Measurements from ENCODE around the gene MACROD1. TPM values are rescaled to one million over a fixed set of nuclear protein-coding genes. Genes with fewer than 3 reads are reported as not detected.

MACROD1 gene
- total and polyA plus RNA-seq, 2 donors (not counting 1 experiment from before 2014, with no cell fraction given): 2.7 to 8.6 TPM

DNA sequence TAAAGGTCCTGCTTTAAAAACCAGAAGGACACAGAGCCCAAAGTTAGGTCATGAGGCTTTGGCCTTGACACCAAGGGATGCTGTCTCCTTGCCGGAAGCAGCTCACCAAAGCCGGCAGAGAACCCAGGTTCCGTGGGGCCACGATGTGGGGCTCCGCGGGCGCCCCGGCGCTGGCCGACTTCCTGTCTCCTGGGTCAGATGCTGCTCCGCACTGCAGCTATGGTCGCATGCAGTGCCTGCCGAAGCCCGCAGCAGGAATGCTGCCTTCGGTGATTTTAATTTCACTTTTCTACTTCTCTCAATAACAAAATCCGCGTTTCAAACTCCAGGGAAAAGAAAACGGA, 180.1 kb downstream of the MACROD1 start:
- H2AFZ ChIP-seq (ENCODE audit: insufficient read depth, low read depth, low read length, poor library complexity, severe bottlenecking): peak overlapping the region; percentile 87
- H3K4me3 Mint-ChIP-seq: peak overlapping the region; percentile 99
- peak overlapping the region; percentile 76 to 94 for H3K27ac ChIP-seq (ENCODE audit: low read length in 2 of 2)
- peaks cover 4 to 13% of the 10 kb centered on the region in 2 experiments for H3K36me3 ChIP-seq (replicated peaks in 1 of 2; ENCODE audit: control extremely low read depth in 1 of 2, control insufficient read depth in 1 of 2, extremely low read depth in 1 of 2, insufficient read depth in 2 of 2, low read length in 1 of 2)
- ChIA-PET CTCF (interaction anchor here (1.0 to 1.4 kb wide), 2 partner anchors 15 to 148 kb away, joined by 6 to 8 read pairs; partner anchors contain the start of gene MARK2), POLR2A (interaction anchor here (0.6 to 1.3 kb wide), 6 partner anchors 11 to 1521 kb away, joined by 3 to 6 read pairs (median 4); partner anchors contain the start of genes COX8A and MARK2)
- H4K20me1 ChIP-seq (ENCODE audit: control insufficient read depth, insufficient read depth, low read length, poor library complexity, severe bottlenecking): peaks cover 30% of the 10 kb centered on the region
- no peaks in the 10 kb centered on the region for H3K9me3 Mint-ChIP-seq (ENCODE audit: insufficient read depth)
- H3K4me1 ChIP-seq (ENCODE audit: control insufficient read depth in 2 of 2, insufficient read depth in 2 of 2, low read length in 2 of 2): peaks cover 22 to 42% of the 10 kb centered on the region in 2 donors
- H3K27me3 ChIP-seq (replicated peaks in 1 of 4; ENCODE audit: control extremely low read depth in 1 of 4, control insufficient read depth in 3 of 4, insufficient read depth in 4 of 4, low read length in 3 of 4): no peaks in the 10 kb centered on the region
- no peaks in the 10 kb centered on the region for H3K9me3 ChIP-seq (ENCODE audit: control extremely low read depth in 1 of 3, control insufficient read depth in 2 of 3, insufficient read depth in 1 of 3, low read length in 2 of 3)
- peak overlapping the region; percentile 92 for H3K4me2 ChIP-seq (replicated peaks; ENCODE audit: low read depth, low read length, poor library complexity, severe bottlenecking)
- TF ChIP-seq, protein P1, sequence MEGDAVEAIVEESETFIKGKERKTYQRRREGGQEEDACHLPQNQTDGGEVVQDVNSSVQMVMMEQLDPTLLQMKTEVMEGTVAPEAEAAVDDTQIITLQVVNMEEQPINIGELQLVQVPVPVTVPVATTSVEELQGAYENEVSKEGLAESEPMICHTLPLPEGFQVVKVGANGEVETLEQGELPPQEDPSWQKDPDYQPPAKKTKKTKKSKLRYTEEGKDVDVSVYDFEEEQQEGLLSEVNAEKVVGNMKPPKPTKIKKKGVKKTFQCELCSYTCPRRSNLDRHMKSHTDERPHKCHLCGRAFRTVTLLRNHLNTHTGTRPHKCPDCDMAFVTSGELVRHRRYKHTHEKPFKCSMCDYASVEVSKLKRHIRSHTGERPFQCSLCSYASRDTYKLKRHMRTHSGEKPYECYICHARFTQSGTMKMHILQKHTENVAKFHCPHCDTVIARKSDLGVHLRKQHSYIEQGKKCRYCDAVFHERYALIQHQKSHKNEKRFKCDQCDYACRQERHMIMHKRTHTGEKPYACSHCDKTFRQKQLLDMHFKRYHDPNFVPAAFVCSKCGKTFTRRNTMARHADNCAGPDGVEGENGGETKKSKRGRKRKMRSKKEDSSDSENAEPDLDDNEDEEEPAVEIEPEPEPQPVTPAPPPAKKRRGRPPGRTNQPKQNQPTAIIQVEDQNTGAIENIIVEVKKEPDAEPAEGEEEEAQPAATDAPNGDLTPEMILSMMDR (IDR thresholded peaks at IDR 0.05): no peak
- no peak for TF ChIP-seq EZH2 (IDR thresholded peaks at IDR 0.05; ENCODE audit: borderline replicate concordance, insufficient read depth, low read depth, low read length, poor library complexity, severe bottlenecking)
- intact Hi-C loops (cut with micrococcal nuclease): loop anchor here (1.0 to 5.0 kb wide), 6 partner anchors 11 to 303 kb away; partner anchors contain the start of genes COX8A, MARK2, NAA40 and RTN3
- H3K4me1 Mint-ChIP-seq: peaks cover 43% of the 10 kb centered on the region
- peak; percentile 78 for DNase-seq
- peak overlapping the region; percentile 97 for H3K27ac Mint-ChIP-seq
- H3K4me3 ChIP-seq (ENCODE audit: control extremely low read depth in 1 of 5, extremely low read depth in 1 of 5, insufficient read depth in 1 of 5, low read depth in 2 of 5, low read length in 4 of 5): peak overlapping the region; percentile 76 to 96 (median 93)
- H3K79me2 ChIP-seq (ENCODE audit: control insufficient read depth, insufficient read depth, low read length): peaks cover 53% of the 10 kb centered on the region
- ATAC-seq (ENCODE audit: low read depth): peak; percentile 68
- peak overlapping the region; percentile 98 for H3K9ac ChIP-seq (ENCODE audit: low read length)
- WGBS (ENCODE audit: insufficient coverage): 0% methylated on average over 17 of the region's 18 CpGs
- no peaks in the 10 kb centered on the region for H3K27me3 Mint-ChIP-seq

- Histone ChIP-seq H2AFZ (ENCODE audit: insufficient read depth, low read depth, low read length, poor library complexity, severe bottlenecking) (no peak overlapping the region), H3K27me3 (replicated peaks in 1 of 4; ENCODE audit: control extremely low read depth in 1 of 4, control insufficient read depth in 3 of 4, insufficient read depth in 4 of 4, low read length in 3 of 4) (no peaks in the 10 kb centered on the region), H3K27ac (ENCODE audit: low read length in 2 of 2) (no peak overlapping the region), H3K79me2 (ENCODE audit: control insufficient read depth, insufficient read depth, low read length) (peaks cover 29% of the 10 kb centered on the region), H3K36me3 (replicated peaks in 1 of 2; ENCODE audit: control extremely low read depth in 1 of 2, control insufficient read depth in 1 of 2, extremely low read depth in 1 of 2, insufficient read depth in 2 of 2, low read length in 1 of 2) (peaks cover 0 to 6% of the 10 kb centered on the region in 2 experiments), H3K4me1 (ENCODE audit: control insufficient read depth in 2 of 2, insufficient read depth in 2 of 2, low read length in 2 of 2) (peaks cover 15 to 36% of the 10 kb centered on the region in 2 donors), H3K4me3 (ENCODE audit: control extremely low read depth in 1 of 5, extremely low read depth in 1 of 5, insufficient read depth in 1 of 5, low read depth in 2 of 5, low read length in 4 of 5) (no peak overlapping the region), H3K9ac (ENCODE audit: low read length) (no peak overlapping the region), H4K20me1 (ENCODE audit: control insufficient read depth, insufficient read depth, low read length, poor library complexity, severe bottlenecking) (no peaks in the 10 kb centered on the region), H3K4me2 (replicated peaks; ENCODE audit: low read depth, low read length, poor library complexity, severe bottlenecking) (no peak overlapping the region), H3K9me3 (ENCODE audit: control extremely low read depth in 1 of 3, control insufficient read depth in 2 of 3, insufficient read depth in 1 of 3, low read length in 2 of 3) (no peaks in the 10 kb centered on the region)
- WGBS (ENCODE audit: insufficient coverage): 91% methylated on average over 4 of the region's 5 CpGs
- Mint-ChIP-seq H3K4me3 (no peak overlapping the region), H3K27ac (no peak overlapping the region), H3K9me3 (ENCODE audit: insufficient read depth) (no peaks in the 10 kb centered on the region), H3K4me1 (peaks cover 36% of the 10 kb centered on the region), H3K27me3 (no peaks in the 10 kb centered on the region)
- TF ChIP-seq, protein P1 (IDR thresholded peaks at IDR 0.05): no peak
- no peak for TF ChIP-seq EZH2 (IDR thresholded peaks at IDR 0.05; ENCODE audit: borderline replicate concordance, insufficient read depth, low read depth, low read length, poor library complexity, severe bottlenecking)
- ATAC-seq (ENCODE audit: low read depth) (no peak), DNase-seq (no peak)
- ChIA-PET POLR2A (no interaction called here), CTCF (no interaction called here)
- intact Hi-C loops (cut with micrococcal nuclease): loop anchor here (10.0 kb wide), 1 partner anchor 95 kb away; no protein-coding TSS in a partner anchor
These were observed 186.5 kb downstream of the MACROD1 start for GRCh38 chr11:63979426-63979825.

Data from B cell (primary cell).